ENCODE measurements around the gene UMODL1.

UMODL1 gene

DNA sequence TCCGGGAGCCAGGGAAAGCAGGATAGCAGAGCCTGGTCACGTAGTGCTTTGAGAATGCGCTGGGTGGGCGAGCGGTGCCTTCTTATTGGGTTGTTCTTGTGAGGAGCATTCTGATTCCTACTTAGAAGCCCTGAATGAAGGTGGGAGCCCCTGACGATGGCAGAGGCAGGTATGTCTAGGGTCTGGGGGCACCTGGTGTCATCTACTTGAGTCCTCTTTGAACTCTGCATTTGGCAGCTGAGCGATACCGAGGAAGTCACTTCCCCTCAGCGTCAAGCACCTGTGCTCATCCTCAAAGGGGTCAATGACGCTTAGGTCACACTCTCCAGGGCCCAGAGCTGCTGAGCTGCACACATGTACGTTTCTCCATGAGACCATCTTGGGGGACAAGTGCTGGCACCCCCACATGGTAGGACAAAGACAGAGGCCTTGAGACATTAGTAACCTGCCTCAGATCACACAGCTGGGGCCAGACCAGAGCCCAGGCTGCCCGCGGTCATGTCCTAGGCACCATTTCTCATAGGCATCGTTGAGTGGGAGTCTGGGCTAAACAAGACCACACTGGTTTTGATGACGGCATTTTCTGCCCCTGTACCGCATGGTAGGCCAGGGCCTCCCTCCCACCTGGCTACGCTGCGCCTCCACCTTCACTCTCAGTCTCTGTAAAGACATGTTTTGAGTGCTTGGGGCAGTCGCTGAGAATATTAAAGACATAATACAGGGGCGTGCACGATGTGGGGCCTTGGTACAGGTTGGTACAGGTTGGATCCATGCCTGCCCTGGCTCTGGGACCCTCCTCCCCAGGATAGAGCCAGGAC lies 78.7 kb downstream of the UMODL1 start:
- DNase-seq (ENCODE audit: low spot score), result no peak

DNA sequence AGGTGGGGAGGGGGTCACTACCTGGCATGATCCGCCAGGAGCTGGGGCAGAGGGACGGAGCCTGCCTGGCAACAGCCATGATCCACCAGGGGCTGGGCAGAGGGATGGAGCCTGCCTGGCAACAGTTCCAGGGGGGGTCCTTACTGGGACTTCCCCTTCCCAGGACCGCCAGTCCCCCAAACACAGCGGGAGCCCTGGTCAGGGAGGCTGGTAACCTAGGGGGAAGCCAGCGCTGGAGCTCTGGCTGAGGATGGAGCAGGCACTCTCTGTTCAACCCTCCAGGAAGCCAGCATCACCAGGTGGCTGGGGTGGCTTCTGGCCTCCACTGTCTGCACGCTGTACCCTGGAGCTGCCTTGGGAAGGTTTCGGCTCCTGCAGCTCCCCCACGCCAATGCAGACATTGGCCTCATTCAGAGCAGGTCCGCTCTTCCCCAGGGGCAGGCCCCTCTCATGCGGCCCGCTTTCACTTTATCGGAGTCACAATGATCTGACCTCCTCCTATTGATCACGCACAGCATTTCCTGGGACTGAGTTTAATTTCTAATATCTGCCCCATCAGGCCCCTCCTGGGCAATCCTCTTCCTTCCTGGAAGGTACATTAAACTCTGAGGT lies 79.5 kb downstream of the UMODL1 start:
- no peak for DNase-seq (ENCODE audit: low spot score)

DNA sequence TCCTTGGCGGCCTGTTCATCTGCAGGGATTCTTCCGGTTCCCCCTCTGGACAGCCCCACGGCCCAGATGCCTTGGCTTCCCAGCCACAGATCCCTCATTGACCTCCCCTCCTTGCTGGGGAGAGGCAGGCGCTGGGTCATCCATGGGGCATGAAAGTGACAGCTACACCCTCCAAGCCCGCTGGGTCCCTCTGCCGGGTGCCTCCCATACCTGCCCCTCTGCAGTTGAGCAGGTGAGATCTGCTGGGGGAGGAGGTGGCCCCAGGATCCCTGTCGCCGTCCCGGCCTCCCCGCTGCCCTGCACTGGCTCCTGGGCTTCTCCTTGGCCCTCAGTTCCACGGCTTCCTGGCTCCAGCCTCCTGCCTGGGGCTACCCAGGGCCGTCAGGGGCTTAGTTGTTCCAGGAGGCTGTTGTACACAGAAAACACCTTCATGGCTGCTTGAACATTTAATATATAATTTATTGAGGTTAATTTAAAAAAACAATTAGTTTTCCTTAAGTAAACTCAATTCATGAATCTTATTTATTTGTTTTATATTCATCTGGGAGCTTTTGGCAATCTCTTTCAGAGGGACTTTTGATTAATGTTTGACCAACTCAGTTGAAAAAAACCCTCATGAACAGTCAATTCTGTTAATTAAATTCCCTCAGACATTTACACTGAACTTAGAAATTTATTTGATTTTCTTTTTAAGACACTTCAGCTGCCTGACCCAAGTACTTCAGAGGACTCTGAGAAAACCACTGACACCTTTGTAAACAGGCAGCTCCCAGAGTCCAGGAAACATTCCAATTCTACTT lies 80.2 kb downstream of the UMODL1 start:
- no peak for DNase-seq (ENCODE audit: low spot score)

DNA sequence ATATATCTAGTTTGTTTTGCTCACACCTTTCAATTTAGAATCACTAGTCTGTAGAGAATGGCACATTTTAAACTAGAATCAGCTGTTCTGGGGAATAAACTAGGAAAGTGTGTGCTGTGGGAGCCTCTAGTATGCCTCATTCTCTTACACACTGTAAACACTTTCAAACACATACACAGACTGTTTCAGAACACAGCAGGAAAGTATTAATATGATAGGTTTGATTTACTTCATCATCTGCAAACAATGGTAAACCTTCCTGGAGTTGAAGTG lies 80.8 kb downstream of the UMODL1 start:
- no peak for DNase-seq (ENCODE audit: low spot score)

DNA sequence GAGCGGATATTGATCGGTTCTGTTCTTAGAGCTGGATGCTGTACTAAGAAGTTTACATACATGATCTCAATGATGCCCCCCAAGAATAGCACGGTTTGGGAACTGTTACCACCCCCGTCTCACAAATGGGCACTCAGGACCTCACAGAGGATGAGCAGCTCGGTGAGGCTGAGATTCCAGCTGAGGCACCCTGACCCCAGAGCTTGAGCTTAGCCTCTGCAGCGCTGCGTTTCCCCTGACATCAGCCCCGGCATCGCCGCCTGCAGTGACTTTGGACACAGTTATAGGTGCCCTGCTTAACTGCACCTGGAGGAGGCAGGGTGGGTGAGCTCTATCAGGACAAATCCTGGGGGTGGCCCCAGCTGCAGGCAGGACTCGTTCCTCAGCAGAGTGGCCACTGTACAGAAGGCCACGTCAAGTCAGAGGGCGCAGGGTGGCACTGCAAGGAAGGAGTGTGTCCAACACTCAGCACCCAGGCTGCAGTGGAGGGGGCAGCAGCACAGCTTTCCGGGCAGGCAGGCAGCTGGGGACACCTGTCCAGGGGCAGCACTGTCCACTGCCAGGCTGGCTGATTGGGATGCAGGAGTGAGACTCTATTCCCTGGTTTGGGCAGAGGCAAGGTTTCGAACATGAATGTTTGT lies 82.0 kb downstream of the UMODL1 start:
- no peak for DNase-seq (ENCODE audit: low spot score)

DNA sequence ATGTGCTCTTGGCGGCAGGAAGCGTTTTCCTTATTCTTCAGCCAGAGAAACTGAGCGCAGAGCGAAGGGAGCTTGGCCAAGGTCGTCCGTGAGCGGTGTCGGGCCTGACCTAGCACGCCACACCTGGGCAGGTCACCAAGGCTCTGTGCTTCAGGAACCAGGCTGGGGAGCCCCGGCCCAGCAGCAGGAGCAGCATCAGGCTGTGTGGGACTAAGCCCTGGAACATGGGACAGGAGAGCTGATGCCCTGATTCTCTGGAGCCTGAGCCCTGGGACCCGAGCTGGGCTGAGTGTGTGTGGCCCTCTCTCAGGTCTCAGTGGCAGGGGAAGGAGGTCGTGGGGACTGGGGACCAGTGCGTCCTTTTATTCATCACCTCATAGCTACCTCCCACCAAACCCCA lies 82.6 kb downstream of the UMODL1 start:
- DNase-seq (ENCODE audit: low spot score), result no peak

DNA sequence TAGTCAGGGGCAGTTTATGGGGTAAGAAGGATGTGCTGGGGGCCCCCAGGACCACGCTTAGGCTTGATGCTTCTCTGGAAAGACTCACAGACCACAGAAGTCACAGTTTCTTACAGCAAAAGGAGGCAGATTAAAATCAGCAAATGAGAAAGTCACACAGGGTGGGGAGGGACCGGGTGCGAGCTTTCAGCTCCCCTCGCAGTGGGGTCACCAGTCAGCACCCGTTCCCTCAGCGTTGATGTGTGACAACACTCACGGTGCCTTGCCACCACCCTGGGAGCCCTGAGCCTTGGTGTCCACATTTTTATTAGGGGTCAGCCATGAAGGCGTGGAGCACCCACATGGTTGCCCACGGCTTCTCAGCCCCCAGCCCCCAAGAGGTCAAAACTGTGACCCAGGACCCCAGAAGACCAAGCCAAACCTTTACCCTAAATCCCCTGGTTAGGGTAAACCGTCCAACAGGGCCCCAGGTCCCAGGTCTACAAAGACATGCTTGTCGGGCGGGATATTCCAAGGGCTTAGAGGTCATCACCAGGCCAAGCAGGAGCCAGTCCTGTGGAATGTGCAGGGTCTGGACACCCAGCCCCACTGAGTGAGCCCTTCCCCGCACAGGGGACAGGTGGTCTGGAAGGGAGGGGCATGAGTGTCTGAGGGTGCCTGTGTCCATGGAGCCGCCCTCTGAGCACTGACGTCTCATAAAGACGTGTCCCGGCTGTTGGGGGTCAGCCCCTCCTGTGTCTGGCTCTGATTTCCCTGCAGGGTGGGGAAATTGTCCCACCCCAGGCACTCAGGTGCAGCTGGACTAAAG lies 83.3 kb downstream of the UMODL1 start:
- no peak for DNase-seq (ENCODE audit: low spot score)

DNA sequence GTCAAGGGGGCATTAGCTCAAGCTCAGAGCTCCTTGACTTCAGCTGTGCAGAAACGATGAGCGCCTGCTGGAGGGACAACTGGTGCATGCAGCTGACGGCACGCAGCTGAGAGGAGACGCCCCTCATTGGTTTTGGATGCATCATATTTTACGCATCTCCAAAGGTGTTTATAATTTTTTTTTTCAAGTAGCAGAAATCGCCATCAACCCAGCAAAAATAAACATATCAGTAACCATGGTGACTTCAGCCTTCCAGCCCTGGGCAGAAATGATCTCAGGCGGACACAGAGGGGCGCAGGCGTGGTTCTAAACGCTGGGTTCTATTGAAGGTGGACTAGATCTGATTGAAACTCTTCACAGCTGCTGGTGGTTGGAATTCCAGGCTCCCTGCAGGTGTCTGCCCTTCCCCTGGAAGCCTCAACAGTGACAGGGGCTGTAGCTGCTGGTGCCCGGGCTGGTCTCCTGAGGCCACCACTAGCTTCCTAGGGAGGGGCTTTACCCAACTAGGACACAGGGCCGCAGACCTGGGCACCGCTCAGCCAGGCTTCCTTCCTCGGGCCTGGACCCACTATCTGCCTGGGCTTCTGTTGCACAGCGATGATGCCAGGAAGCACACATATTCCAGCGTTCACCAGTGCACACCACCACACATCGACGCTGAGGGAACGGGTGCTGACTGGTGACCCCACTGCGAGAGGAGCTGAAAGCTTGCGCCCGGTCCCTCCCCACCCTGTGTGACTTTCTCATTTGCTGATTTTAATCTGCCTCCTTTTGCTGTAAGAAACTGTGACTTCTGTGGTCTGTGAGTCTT lies 84.1 kb downstream of the UMODL1 start:
- DNase-seq (ENCODE audit: low spot score), result no peak

DNA sequence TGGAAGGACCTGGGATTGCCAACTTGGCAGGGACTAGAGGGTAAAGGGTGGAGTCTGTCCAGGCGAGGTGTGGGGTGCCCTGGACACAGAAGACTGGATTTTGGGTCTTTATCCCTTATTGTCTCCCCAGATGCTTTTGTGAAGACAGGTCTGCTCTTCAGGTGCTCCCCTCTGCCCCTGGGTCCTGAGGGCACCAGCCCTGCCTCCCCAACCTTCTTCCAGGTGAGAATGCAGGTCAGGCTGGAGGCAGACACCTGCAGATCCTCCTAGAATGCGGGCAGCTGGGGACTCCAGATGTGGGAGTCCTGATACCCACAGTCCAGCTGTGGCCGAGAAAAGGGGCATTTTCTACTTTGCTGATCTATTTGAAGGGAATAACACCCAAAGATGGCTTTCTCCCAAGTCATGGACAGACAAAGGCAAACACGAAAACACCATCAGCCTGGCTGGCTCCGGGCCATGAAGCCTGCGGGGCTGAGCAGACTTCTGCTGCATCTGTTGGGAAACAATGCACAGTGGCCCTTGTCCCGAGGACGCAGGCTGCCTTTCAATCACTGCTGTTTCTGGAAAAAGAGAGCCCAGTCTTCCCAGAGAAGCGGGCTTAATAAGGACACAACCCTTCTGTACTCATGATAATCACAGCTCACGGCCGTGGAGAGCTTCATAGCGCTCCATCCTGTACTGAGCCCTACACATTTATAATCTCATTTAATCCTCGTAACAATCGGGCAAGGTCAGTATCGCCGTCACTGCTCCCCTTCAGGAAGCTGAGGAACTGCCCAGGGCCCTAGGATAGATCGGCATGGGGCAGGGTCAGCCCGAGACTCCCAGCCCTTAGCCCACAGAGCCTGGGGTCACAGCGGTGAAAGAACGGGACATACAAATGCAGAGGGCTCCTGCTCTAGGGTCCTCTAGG lies 85.8 kb downstream of the UMODL1 start:
- DNase-seq (ENCODE audit: low spot score), result no peak

DNA sequence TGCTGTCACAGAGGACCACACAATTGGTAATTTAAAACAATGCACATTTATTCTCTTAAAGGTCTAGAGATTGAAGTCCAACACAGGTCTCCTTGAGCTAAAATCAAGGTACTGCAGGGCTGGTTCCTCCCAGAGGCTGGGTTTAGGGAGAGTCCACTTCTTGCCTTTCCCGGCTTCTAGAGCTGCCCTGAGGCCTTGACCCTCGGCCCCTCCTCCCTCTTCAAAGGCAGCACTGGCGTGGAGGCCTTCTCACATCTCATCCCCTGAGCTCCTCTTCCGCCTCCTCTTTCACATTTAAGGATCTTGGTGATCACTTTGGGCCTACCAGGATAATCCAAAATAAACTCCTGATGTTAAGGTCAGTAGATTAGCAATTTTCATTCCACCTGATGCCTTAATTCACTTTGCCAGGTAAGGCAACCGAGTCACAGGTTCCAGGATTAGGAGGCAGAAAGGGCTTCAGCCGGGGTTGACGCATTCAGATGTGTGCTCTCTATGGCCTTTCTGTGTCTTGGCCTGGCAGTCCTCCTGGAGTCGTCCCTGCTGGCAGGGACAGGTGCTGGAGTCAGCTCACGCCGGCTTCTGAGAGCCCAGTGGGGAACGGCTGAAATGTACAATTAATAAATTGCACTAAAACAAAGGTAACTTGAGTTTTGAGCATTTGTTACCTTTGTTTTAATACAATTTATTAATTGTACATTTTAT lies 86.6 kb downstream of the UMODL1 start:
- no peak for DNase-seq (ENCODE audit: low spot score)

DNA sequence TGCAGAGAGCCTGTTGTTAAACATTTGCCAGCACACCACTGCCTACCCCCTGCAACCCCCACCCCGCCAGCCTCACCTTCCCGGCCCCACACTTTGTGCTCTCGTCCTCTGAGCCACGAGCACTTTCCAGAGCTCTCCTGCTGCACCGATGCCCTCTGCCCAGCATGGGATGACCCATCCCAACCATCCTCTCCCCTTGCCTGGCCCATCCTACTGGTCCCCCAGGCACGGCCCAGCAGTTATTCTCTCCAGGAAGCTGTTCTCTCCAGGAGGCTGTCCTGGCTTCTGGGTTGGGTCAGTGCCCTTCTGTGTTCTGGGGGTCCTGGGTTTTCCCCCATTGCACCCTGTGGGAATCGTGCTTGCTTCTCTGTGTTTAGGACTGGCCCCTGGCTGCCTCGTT lies 87.7 kb downstream of the UMODL1 start:
- no peak for DNase-seq (ENCODE audit: low spot score)

DNA sequence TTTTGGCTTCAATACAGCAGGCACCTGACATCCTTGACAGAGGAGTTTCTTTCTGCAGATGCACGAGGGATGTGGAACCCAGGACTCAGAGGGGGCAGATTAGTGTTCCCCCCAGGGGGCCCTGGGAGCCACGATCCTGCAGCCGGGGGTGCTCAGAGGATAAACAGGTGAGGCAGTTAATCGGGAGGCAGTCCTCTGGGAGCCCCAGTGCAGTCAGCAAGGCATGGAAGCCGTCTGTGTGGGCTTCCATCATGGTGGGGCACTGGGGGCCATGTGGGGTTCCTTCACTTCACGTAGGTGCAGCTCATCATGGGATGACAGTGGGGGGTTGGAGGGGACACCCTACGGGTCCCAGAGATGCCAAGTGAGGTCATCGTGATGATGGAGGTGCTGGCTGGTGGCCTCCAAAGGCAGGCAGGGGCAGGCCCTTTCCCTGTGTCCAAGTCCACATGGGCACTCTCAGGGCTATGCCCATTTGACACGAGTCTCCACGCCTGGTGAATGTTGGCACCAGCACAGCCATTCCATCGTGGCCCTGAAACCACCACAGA lies 88.5 kb downstream of the UMODL1 start:
- no peak for DNase-seq (ENCODE audit: low spot score)

DNA sequence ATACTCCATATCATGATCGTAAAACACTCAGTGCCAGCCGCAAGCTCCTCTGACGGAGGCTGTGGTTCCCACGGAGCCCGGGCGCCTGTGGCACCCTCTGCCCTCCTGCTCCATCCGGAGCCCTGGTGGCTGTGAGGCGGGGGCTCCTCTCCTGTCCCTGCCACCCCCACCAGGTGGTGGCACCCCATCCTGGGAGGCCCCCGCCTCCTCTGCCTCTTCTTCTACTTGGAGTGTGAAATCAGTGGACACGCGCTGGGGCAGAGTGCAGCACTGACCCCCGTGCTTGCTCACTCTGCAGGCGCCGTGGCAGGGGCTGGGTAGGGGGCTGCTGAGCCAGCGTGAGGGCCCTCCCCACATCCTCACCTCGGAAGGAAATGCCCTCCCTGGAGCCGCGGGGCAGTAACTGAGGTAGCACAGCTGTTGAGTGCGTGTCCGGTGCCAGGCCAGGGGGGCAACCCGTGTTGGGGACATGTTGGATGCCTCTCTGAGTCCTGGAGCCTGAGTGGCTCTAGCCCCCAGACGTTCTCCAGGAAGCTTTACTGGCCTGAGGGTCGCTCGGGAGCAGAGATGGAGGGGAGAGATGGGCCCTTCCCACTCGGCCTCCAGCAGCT lies 89.1 kb downstream of the UMODL1 start:
- DNase-seq (ENCODE audit: low spot score), result no peak

DNA sequence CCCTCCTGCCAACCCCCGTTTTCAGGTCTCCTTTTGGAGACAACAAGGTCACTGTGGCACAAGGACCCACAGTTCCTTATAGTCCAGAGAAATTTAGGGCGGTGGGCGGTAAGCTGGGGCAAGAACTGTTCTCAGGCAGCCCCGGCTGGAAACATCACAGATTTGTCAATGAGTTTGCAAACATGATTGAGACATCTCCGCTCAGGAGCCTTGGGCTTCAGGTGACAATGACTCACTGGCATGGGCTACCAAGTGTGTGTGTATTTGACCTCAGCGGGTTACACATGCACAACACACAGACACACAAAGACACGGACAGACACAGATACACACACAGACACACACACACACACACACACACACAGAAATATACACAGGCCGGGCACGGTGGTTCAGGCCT lies 89.6 kb downstream of the UMODL1 start:
- no peak for DNase-seq (ENCODE audit: low spot score)

DNA sequence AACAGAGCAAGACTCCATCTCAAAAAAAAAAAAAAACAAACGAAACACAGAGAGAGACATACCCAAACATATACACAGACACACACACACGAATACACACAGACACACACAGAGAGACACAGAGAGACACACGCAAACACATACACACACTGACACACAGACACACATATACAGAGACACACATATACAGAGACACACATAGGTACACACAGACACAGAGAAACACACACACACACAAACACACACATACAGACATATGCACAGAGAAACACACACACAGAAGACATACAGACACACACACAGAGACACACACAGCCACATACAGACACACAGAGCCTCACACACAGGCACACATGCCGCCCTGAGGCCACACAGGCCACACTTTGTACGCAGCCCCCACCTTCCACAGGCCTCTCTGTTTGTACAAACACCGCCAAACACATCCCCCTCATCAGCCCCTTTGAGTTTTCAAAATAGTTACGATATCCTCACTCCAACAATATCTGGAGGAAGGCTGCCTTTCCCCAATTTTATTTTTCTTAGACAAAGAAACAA lies 90.4 kb downstream of the UMODL1 start:
- DNase-seq (ENCODE audit: low spot score), result no peak

DNA sequence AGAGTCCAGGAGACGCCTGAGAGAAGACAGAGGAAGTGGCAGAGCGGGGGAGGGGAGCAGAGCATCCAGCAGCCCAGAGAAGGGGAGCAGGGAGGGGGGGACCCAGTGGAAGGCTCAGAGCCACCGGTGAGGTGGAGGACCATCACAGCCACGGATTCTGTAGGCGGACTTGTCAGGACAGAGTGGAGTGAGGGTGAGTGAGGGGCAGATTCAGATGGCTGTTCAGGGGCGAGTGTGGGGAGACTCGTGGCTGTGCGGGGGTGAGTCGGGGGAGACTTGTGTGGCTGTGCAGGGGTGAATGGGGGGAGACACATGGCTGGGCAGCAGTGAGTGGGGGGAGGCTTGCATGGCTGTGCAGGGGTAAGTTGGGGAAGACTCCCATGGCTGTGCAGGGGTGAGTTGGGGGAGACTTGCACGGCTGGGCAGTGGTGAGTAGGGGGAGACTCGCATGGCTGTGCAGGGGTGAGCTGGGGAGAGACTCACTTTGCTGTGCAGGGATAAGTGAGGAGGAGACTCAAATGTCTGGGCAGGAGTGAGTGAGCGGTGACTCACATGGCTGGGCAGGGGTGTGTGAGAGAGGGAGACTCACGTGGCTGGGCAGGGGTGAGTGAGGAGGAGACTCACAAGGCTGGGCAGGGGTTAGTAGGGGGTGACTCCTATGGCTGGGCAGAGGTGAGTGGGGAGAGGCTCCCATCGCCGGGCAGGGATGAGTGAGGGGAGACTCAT lies 91.0 kb downstream of the UMODL1 start:
- DNase-seq (ENCODE audit: low spot score), result no peak

DNA sequence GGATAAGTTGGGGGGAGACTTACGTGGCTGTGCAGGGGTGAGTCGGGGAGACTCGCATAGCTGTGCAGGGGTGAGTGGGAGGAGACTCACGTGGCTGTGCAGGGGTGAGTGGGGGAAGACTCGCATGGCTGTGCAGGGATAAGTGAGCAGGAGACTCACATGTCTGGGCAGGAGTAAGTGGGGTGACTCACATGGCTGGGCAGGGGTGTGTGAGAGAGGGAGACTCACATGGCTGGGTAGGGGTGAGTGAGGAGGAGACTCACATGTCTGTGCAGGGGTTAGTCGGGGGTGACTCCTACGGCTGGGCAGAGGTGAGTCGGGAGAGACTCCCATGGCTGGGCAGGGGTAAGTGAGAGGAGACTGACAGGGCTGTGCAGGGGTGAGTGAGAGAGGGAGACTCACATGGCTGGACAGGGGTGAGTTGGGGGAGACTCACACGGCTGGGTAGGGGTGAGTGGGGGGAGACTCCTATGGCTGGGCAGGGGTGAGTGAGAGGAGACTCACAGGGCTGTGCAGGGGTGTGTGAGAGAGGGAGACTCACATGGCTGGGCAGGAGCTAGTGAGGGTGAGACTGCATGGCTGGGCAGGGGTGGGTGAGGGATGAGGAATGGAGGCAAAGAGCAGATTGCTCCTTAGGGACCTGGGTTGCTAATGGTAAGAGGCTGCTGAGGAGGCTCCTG lies 91.9 kb downstream of the UMODL1 start:
- no peak for DNase-seq (ENCODE audit: low spot score)

Measured in AG08395 (cell line).